ENCODE measurements around the gene MCOLN3. TPM values are rescaled to one million over a fixed set of nuclear protein-coding genes. Genes with fewer than 3 reads are reported as not detected.

The MCOLN3 gene
- total RNA-seq, 4 donors from 2014 or later = 2.1 to 37.7 (median 12.0) TPM

GRCh38 chr1:85089203-85089602 lies 40.9 kb upstream of the MCOLN3 start:
- H3K36me3 ChIP-seq = no peaks in the 10 kb centered on the region
- no peak overlapping the region for H3K4me3 ChIP-seq
- no peak overlapping the region for H3K27ac ChIP-seq
- no peaks in the 10 kb centered on the region for H3K4me1 ChIP-seq
- no peak for DNase-seq
- TF ChIP-seq POLR2A (IDR thresholded peaks at IDR 0.05) (no peak), CTCF (IDR thresholded peaks at IDR 0.05) (no peak)
- no peaks in the 10 kb centered on the region for H3K9me3 ChIP-seq
- intact Hi-C loops (cut with DNase I; ENCODE audit: low total_unique reads) = no loop called here
- no peaks in the 10 kb centered on the region for H3K27me3 ChIP-seq

DNA sequence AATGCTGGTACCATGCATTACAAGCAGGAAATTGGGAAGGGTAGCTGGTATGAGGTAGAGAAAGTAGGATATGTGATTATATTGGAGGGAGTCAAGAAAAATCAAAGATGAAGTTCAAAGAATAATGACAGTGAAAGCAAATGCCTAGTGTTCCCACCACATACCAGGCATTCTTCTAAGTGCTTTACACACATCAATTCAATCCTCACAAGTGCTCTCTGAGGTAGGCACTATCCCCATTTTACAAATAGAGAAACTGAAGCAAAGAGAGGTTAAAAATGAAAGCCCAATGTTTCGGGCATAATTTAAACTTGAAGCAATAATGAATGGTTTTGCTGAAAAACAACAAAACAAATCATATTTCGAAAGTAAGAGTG lies 40.1 kb upstream of the MCOLN3 start:
- no peak overlapping the region for H3K4me3 ChIP-seq
- intact Hi-C loops (cut with DNase I; ENCODE audit: low total_unique reads) = no loop called here
- H3K27me3 ChIP-seq = no peaks in the 10 kb centered on the region
- H3K36me3 ChIP-seq = no peaks in the 10 kb centered on the region
- H3K9me3 ChIP-seq = no peaks in the 10 kb centered on the region
- no peak overlapping the region for H3K27ac ChIP-seq
- TF ChIP-seq POLR2A (IDR thresholded peaks at IDR 0.05) (no peak), CTCF (IDR thresholded peaks at IDR 0.05) (no peak)
- DNase-seq = no peak
- H3K4me1 ChIP-seq = no peaks in the 10 kb centered on the region

DNA sequence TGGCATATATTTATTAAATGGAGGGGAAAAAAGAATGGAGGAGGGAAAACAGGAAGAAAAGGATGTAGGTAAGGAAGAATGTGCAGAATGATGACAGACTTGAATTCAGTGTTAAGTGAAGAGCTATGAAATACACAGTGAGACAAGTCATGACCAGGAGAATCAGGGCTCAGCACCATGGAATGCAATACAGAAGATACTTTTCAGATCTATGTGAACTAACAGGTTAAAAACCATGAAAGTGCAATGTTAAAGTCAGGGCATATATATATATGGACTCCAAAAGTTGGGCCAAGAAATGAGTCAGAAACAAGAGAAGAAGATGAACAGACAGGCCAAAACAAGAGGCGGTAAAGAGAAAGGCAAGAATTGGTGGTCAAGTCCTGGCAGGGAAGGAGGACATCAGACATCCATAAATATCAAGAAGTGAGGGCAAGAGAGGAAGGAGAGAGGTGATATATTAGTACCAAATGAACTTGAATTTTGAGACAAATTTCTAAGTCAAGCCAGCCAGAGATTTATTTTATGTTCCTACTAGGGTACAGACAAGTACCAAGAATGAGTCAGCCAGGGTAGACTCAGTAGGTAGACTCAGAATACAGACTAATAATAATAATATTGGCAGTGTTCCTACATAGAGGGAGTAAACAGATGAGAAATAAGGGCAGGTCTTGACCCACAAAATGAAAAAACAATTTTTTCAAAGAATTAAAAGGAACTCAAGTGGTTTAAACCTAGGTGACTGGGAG lies 39.5 kb upstream of the MCOLN3 start:
- DNase-seq = no peak
- TF ChIP-seq POLR2A (IDR thresholded peaks at IDR 0.05) (no peak), CTCF (IDR thresholded peaks at IDR 0.05) (no peak)
- no peaks in the 10 kb centered on the region for H3K9me3 ChIP-seq
- no peaks in the 10 kb centered on the region for H3K27me3 ChIP-seq
- H3K4me3 ChIP-seq = no peak overlapping the region
- no peaks in the 10 kb centered on the region for H3K36me3 ChIP-seq
- H3K4me1 ChIP-seq = no peaks in the 10 kb centered on the region
- no peak overlapping the region for H3K27ac ChIP-seq
- intact Hi-C loops (cut with DNase I; ENCODE audit: low total_unique reads) = no loop called here

DNA sequence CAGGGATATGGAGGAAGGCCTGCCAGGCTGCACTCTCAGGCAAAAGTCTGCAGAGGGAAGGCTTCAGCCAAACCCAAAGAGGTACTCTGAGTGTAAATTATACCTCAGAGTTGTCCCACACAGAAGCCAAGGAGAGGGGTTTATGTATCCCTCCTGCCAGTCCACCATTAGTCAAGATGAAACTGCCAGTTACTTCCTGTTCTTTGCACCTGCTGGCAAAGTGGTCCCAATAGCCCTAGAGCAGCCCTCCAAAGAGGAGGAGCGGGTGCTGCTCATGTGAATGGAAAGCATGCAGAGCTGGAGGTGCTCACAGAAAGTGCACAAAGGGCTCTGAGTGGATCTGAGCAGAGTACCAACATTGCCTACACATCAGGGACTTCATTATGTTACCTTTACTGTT lies 37.1 kb upstream of the MCOLN3 start:
- no peak for TF ChIP-seq POLR2A (IDR thresholded peaks at IDR 0.05)
- no peak for TF ChIP-seq CTCF (IDR thresholded peaks at IDR 0.05)
- H3K36me3 ChIP-seq = no peaks in the 10 kb centered on the region
- intact Hi-C loops (cut with DNase I; ENCODE audit: low total_unique reads) = no loop called here
- no peaks in the 10 kb centered on the region for H3K9me3 ChIP-seq
- no peaks in the 10 kb centered on the region for H3K27me3 ChIP-seq
- no peak overlapping the region for H3K4me3 ChIP-seq
- no peaks in the 10 kb centered on the region for H3K4me1 ChIP-seq
- H3K27ac ChIP-seq = no peak overlapping the region
- DNase-seq = no peak

GRCh38 chr1:85078903-85079302 lies 30.6 kb upstream of the MCOLN3 start:
- TF ChIP-seq CTCF (IDR thresholded peaks at IDR 0.05) (peak in 3 of 4 experiments; percentile 6 to 39 (median 16)), POLR2A (IDR thresholded peaks at IDR 0.05) (no peak)
- no peak for DNase-seq
- no peak overlapping the region for H3K27ac ChIP-seq
- H3K4me1 ChIP-seq = no peaks in the 10 kb centered on the region
- no peaks in the 10 kb centered on the region for H3K9me3 ChIP-seq
- H3K27me3 ChIP-seq = no peaks in the 10 kb centered on the region
- H3K4me3 ChIP-seq = no peak overlapping the region
- intact Hi-C loops (cut with DNase I; ENCODE audit: low total_unique reads) = no loop called here
- no peaks in the 10 kb centered on the region for H3K36me3 ChIP-seq

All from uterus (tissue), 4 donors.